Adrenal gland (tissue), 5 donors: ENCODE results near the gene RER1.

Experiments used
- CTCF ChIP-seq, 6 experiments: fragments of 450-650 bp in 4 of 6; fragments of 200-600 bp in 2 of 6; sonication (generic) in 1 of 6; IDR thresholded peaks; 1 replicate in 5 of 6; 2 replicates in 1 of 6; pipeline versions ENCODE4 v1.5.1 to v1.8.0; 2016 to 2021; ENCODE audit warnings: antibody characterized with exemption in 6 of 6, mild to moderate bottlenecking in 2 of 6, moderate library complexity in 1 of 6
- POLR2A ChIP-seq, 2 donors: fragments of 450-650 bp; IDR thresholded peaks; one replicate each; pipeline ENCODE4 v1.6.1; 2017; ENCODE audit warnings: antibody characterized with exemption in 2 of 2, mild to moderate bottlenecking in 2 of 2, moderate library complexity in 1 of 2
- donor health status: DM: no; HTN: no; CAD: no.

- TF ChIP-seq POLR2A (IDR thresholded peaks at IDR 0.05) (no peak), CTCF (IDR thresholded peaks at IDR 0.05) (no peak)
Measured at GRCh38 chr1:2415801-2416208, 24.2 kb downstream of the RER1 start.
